ENCODE results near the gene TARS2. TPM values are rescaled to one million over a fixed set of nuclear protein-coding genes. Genes with fewer than 3 reads are reported as not detected.

The TARS2 gene
- total and polyA plus RNA-seq, 3 donors from 2014 or later = 35.4 to 39.7 (median 35.7) TPM

DNA sequence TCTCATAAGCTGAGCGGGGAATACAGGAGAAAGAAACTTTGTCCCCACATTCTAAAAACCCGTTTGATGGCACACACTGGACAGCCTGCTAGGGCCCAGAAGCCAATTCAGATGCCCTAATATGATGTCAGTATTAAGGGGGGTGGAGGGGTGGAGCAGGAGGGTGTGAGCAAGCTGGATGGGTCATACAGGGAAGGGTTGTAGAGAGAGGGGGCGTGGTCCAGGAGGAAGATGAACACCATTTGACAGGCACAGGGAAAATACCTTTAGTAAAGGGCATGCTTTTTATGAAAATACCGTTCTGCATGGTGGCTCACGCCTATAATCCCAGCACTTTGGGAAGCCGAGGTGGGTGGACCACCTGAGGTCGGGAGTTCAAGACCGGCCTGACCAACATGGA lies 6.0 kb downstream of the TARS2 start:
- 93 to 94% methylated on average over 8 of the region's 8 CpGs for WGBS, 2 donors
- DNase-seq = no peak
- Histone ChIP-seq H3K27ac (no peak overlapping the region), H3K36me3 (ENCODE audit: low read depth, missing control alignments) (no peaks in the 10 kb centered on the region), H3K27me3 (no peaks in the 10 kb centered on the region), H3K4me3 (no peak overlapping the region), H3K9me3 (no peaks in the 10 kb centered on the region), H3K4me1 (peaks cover 1% of the 10 kb centered on the region)
- no peak for TF ChIP-seq CTCF (IDR thresholded peaks at IDR 0.05)
- no peak for TF ChIP-seq POLR2A (IDR thresholded peaks at IDR 0.05)
- intact Hi-C loops (cut with DNase I; ENCODE audit: low total_unique reads) = no loop called here

DNA sequence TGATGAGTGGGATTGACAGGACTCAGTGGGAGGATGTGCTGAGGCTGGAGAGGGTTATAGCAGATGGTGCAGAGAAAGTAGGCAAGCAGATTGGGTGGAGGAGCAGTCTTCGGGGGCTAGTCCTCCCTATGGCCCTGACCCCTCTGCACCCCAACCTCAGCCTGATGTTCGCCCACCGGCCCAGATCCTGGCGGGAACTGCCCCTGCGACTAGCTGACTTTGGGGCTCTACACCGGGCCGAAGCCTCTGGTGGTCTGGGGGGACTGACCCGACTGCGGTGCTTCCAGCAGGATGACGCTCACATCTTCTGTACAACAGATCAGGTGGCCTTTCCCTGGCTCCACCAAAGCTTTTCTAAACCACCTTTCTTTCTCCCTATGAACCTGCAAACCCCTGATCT lies 11.1 kb downstream of the TARS2 start:
- H3K27me3 ChIP-seq = no peaks in the 10 kb centered on the region
- no peak for DNase-seq
- intact Hi-C loops (cut with DNase I; ENCODE audit: low total_unique reads) = no loop called here
- H3K4me1 ChIP-seq = no peaks in the 10 kb centered on the region
- no peaks in the 10 kb centered on the region for H3K36me3 ChIP-seq (ENCODE audit: low read depth, missing control alignments)
- WGBS, 2 donors = 96 to 97% methylated on average over 10 of the region's 10 CpGs
- no peaks in the 10 kb centered on the region for H3K9me3 ChIP-seq
- H3K27ac ChIP-seq = no peak overlapping the region
- no peak overlapping the region for H3K4me3 ChIP-seq
- TF ChIP-seq CTCF (IDR thresholded peaks at IDR 0.05) (no peak), POLR2A (IDR thresholded peaks at IDR 0.05) (no peak)

GRCh38 chr1:150505431-150505830 lies 18.2 kb downstream of the TARS2 start:
- Histone ChIP-seq H3K36me3 (ENCODE audit: low read depth, missing control alignments) (no peaks in the 10 kb centered on the region), H3K27me3 (no peaks in the 10 kb centered on the region), H3K4me3 (no peak overlapping the region), H3K9me3 (no peaks in the 10 kb centered on the region), H3K4me1 (peaks cover 6% of the 10 kb centered on the region), H3K27ac (no peak overlapping the region)
- no peak for DNase-seq
- TF ChIP-seq CTCF (IDR thresholded peaks at IDR 0.05) = no peak
- no peak for TF ChIP-seq POLR2A (IDR thresholded peaks at IDR 0.05)
- intact Hi-C loops (cut with DNase I; ENCODE audit: low total_unique reads) = no loop called here
- 87 to 94% methylated on average over 6 of the region's 6 CpGs for WGBS, 2 donors

- Histone ChIP-seq H3K27ac (no peak within 1 kb of the TSS), H3K27me3 (no peaks in the 10 kb centered on the region), H3K36me3 (ENCODE audit: low read depth, missing control alignments) (no peaks in the 10 kb centered on the region), H3K4me3 (no peak within 1 kb of the TSS), H3K4me1 (peaks cover 6% of the 10 kb centered on the region), H3K9me3 (no peaks in the 10 kb centered on the region)
- TF ChIP-seq CTCF (IDR thresholded peaks at IDR 0.05) = no peak
- TF ChIP-seq POLR2A (IDR thresholded peaks at IDR 0.05) = no peak
- DNase-seq = peak; percentile 26
- 58 to 63% methylated on average over 6 to 7 of the region's 7 CpGs for WGBS, 2 donors
- intact Hi-C loops (cut with DNase I; ENCODE audit: low total_unique reads) = no loop called here
Observed at GRCh38 chr1:150507912-150508864, 21.0 kb downstream of the TARS2 start, which contains the start of gene ECM1. Gene ECM1 (plus strand): TSS chr1:150508109. CDS start chr1:150508210, 101 bp downstream.

All from testis (tissue), 3 donors.